IPS-15b (cell line): ENCODE data around the gene ZKSCAN5.
"Not testable (repeated sequence)": the region's sequence is repeated elsewhere in the genome, so short reads cannot be mapped to it uniquely, and the experiment has no call there.

ENCODE experiments used
- H3K27me3 ChIP-seq: one replicate; pipeline ENCODE4 v1.6.1; 2013; ENCODE audit warnings: low read length; ENCODE audit not compliant: control insufficient read depth, insufficient read depth
- H3K36me3 ChIP-seq: one replicate; pipeline ENCODE4 v1.6.1; 2013; ENCODE audit warnings: low read length; ENCODE audit not compliant: control insufficient read depth, insufficient read depth
- H3K4me1 ChIP-seq: one replicate; pipeline ENCODE4 v1.6.1; 2013; ENCODE audit warnings: mild to moderate bottlenecking, low read length; ENCODE audit not compliant: control insufficient read depth, insufficient read depth
- H3K4me3 ChIP-seq: one replicate; pipeline ENCODE4 v1.5.1; 2013; ENCODE audit warnings: low read depth, low read length
- H3K9ac ChIP-seq: one replicate; pipeline ENCODE4 v1.6.1; 2013; ENCODE audit warnings: low read depth, mild to moderate bottlenecking, low read length
- H3K9me3 ChIP-seq: one replicate; pipeline ENCODE4 v1.6.1; 2013; ENCODE audit warnings: mild to moderate bottlenecking, low read length; ENCODE audit not compliant: control insufficient read depth, insufficient read depth

ZKSCAN5 gene

DNA sequence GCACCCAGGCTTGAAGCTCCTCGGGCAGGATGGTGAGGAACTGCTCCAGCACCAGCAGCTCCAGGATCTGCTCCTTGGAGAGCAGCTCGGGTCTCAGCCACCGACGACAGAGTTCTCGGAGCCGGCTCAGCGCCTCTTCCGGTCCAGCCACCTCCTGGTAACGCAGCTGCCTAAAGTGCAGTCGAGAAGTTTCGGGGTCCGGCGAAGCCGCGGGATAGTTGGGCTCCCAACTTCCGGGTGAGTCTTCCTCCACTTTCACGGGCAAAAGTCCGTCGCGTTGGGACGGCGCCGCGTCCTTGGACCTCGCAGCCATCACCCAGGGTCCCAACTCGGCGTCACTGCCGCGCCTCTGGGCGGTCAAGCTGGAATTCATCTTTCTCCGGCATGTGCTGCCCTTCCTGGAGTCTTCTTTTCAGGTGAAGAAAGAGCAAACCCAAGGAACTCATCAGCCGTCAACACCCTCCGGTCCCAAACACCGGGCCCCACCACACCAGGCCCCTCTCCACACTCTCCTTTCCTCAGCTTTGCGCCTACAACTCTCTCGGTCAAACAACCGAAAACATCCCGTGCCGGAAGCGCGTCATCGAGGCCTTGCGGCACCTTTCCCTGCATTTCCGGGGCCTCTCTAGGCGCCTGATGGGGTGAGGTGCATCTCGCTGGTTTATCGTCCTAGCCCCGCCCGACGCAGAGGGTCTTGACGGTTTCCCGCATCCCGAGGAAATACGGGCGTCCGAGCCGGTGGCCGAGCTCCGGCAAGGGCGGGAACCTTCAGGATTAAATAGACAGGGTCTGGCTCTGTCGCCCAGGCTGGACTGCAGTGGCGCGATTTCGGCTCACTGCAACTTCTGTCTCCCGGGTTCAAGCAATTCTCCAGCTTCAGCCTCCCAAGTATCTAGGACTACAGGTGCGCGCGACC, 4.5 kb upstream of the ZKSCAN5 start, which contains the start of gene ZNF394:
Gene ZNF394 (minus strand): TSS at position 561 of the 916 bp plus-strand sequence. CDS start 188 bp downstream, at position 373.
- peak within 1 kb of the TSS; percentile 71 for H3K9ac ChIP-seq
- H3K36me3 ChIP-seq: peaks cover 4% of the 10 kb centered on the region
- peak within 1 kb of the TSS; percentile 91 for H3K4me3 ChIP-seq
- H3K4me1 ChIP-seq: no peaks in the 10 kb centered on the region
- no peaks in the 10 kb centered on the region for H3K27me3 ChIP-seq
- H3K9me3 ChIP-seq: no peaks in the 10 kb centered on the region

- Histone ChIP-seq H3K9me3 (no peaks in the 10 kb centered on the region), H3K36me3 (peaks cover 4% of the 10 kb centered on the region), H3K27me3 (no peaks in the 10 kb centered on the region), H3K4me1 (no peaks in the 10 kb centered on the region), H3K9ac (no peak overlapping the region), H3K4me3 (peak overlapping the region; percentile 91)
Measured at GRCh38 chr7:99500637-99501009, 3.8 kb upstream of the ZKSCAN5 start.

- H3K9me3 ChIP-seq, H3K36me3 ChIP-seq, H3K4me3 ChIP-seq, H3K27me3 ChIP-seq, H3K9ac ChIP-seq, H3K4me1 ChIP-seq: not testable (repeated sequence)
Measured at GRCh38 chr7:99501236-99501635, 3.2 kb upstream of the ZKSCAN5 start.

GRCh38 chr7:99504281-99504602, 220 bp upstream of the ZKSCAN5 start:
- Histone ChIP-seq H3K36me3 (no peaks in the 10 kb centered on the region), H3K9me3 (no peaks in the 10 kb centered on the region), H3K27me3 (no peaks in the 10 kb centered on the region), H3K4me1 (no peaks in the 10 kb centered on the region), H3K4me3 (peak overlapping the region; percentile 98), H3K9ac (no peak overlapping the region)

- H3K27me3 ChIP-seq: no peaks in the 10 kb centered on the region
- no peaks in the 10 kb centered on the region for H3K4me1 ChIP-seq
- H3K36me3 ChIP-seq: no peaks in the 10 kb centered on the region
- H3K4me3 ChIP-seq: peak overlapping the region; percentile 98
- no peaks in the 10 kb centered on the region for H3K9me3 ChIP-seq
- H3K9ac ChIP-seq: peak overlapping the region; percentile 81
Measured at GRCh38 chr7:99505324-99505662, 831 bp downstream of the ZKSCAN5 start.

GRCh38 chr7:99514050-99514449, 9.6 kb downstream of the ZKSCAN5 start:
- no peaks in the 10 kb centered on the region for H3K27me3 ChIP-seq
- H3K36me3 ChIP-seq: peaks cover 14% of the 10 kb centered on the region
- H3K9ac ChIP-seq: no peak overlapping the region

DNA sequence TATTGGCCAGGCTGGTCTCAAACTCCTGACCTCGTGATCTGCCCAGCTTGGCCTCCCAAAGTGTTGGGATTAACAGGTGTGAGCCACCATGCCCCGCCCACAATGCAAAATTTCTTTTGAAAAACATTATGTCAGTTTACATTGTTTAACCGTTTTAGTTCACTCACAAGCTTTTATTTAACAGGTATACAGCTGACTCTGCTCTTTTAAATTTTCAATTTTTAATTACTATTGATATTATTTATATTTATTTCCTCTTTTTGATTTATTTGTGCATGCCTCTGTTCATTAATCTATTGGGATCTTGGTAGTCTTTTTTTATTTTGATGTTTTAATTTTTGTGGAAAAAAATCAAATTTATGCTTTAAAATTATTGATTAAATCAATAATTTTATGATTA, 16.9 kb downstream of the ZKSCAN5 start:
- peaks cover 17% of the 10 kb centered on the region for H3K36me3 ChIP-seq
- no peaks in the 10 kb centered on the region for H3K27me3 ChIP-seq
- no peak overlapping the region for H3K4me3 ChIP-seq
- no peaks in the 10 kb centered on the region for H3K9me3 ChIP-seq
- H3K4me1 ChIP-seq: no peaks in the 10 kb centered on the region
- no peak overlapping the region for H3K9ac ChIP-seq

More at GRCh38 chr7:99514050-99514449, 9.6 kb downstream of the ZKSCAN5 start:
- Histone ChIP-seq H3K9me3 (no peaks in the 10 kb centered on the region), H3K4me3 (no peak overlapping the region), H3K4me1 (no peaks in the 10 kb centered on the region)

- no peak overlapping the region for H3K4me3 ChIP-seq
- no peak overlapping the region for H3K9ac ChIP-seq
- H3K27me3 ChIP-seq: no peaks in the 10 kb centered on the region
- no peaks in the 10 kb centered on the region for H3K4me1 ChIP-seq
- peaks cover 25% of the 10 kb centered on the region for H3K36me3 ChIP-seq
- H3K9me3 ChIP-seq: peaks cover under 1% of the 10 kb centered on the region
Measured at GRCh38 chr7:99525713-99526440, 21.4 kb downstream of the ZKSCAN5 start.

- Histone ChIP-seq H3K36me3 (peaks cover 30% of the 10 kb centered on the region), H3K4me1 (no peaks in the 10 kb centered on the region), H3K9ac (no peak overlapping the region), H3K27me3 (no peaks in the 10 kb centered on the region), H3K4me3 (no peak overlapping the region), H3K9me3 (peaks cover 13% of the 10 kb centered on the region)
Measured at GRCh38 chr7:99531354-99531765, 26.9 kb downstream of the ZKSCAN5 start.

DNA sequence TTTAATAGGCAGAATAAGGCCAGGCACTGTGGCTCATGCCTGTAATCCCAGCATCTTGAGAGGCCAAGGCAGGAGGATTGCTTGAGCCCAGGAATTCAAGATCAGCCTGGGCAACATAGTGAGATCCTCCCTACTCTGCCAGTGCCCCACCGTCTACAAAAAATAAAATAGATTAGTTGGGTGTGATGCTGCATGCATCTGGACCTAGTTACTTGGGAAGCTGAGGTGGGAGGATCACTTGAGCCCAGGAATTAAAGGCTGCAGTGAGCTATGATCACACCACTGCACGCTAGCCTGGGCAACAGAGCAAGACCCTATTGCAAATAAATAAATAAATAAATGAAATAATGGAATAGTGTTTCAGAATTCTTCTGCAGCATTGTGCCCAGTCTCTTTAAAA, 31.2 kb downstream of the ZKSCAN5 start:
- no peaks in the 10 kb centered on the region for H3K4me1 ChIP-seq

DNA sequence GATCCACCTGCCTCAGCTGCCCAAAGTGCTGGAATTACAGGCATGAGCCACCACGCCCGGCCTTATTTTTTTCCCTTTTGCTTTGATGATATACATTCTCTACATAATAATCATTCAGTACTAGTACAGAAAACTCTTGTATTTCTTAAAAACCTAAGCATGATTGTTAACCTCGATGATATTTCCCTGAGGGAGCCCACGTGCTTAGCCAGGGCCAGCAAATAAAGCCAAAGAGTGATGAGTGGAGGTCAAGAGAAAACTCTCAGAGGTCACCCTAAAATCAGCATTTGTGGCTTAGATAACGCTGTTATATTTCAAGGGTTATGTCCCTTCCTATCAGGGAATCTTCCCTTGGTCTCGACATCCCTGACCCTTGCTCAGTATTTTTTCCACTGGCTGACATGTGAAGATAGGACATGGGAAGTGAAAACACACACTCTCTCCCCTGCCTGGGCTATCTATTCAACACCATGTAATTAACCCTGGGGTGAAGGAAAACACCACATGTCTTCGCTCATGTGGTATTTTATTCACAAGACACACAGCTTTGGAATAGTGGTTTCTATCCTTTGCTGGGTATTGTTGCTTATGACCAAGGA, 34.9 kb downstream of the ZKSCAN5 start:
- Histone ChIP-seq H3K9ac (no peak overlapping the region), H3K4me3 (no peak overlapping the region), H3K27me3 (no peaks in the 10 kb centered on the region), H3K4me1 (no peaks in the 10 kb centered on the region), H3K36me3 (no peaks in the 10 kb centered on the region), H3K9me3 (peaks cover 4% of the 10 kb centered on the region)

More for the DNA sequence above, 31.2 kb downstream of the ZKSCAN5 start:
- Histone ChIP-seq H3K36me3 (peaks cover 18% of the 10 kb centered on the region), H3K9ac (no peak overlapping the region), H3K27me3 (no peaks in the 10 kb centered on the region), H3K4me3 (no peak overlapping the region), H3K9me3 (peaks cover 16% of the 10 kb centered on the region)
